ENCODE data around the gene CEP85L. TPM values are rescaled to one million over a fixed set of nuclear protein-coding genes. Genes with fewer than 3 reads are reported as not detected.

The CEP85L gene
- total RNA-seq, 1 experiment from 2014 or later: 5.8 TPM

DNA sequence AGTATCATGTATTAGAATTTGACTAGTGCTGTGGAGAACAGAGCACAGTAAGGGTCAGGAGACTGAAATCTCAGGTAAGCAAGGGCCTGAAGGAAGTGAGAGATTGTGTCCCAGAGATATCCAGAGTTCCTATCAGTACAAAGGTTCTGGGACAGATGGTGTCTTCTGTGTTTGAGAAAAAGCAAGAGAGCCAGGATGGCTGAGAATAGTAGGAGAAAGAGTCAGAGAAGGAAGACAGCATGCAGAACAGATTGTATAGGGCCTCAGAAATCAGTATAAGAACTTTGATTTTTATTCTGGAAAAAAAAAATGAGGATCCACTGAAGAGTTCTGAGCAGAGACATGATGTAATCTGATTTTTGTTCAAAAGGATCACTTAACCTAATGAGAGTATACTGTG is 178.1 kb downstream of the CEP85L start:
- Mint-ChIP-seq H3K27me3 (ENCODE audit: unreplicated experiment) (no peaks in the 10 kb centered on the region), H3K4me3 (ENCODE audit: low read depth, unreplicated experiment) (no peak overlapping the region), H3K27ac (ENCODE audit: unreplicated experiment) (no peak overlapping the region), H3K36me3 (ENCODE audit: insufficient read depth, unreplicated experiment) (no peaks in the 10 kb centered on the region), H3K9me3 (ENCODE audit: low read depth, unreplicated experiment) (no peaks in the 10 kb centered on the region), H3K4me1 (ENCODE audit: low read depth, unreplicated experiment) (no peaks in the 10 kb centered on the region)
- BruUV-seq (replicated peaks): no TSS peak
- CTCF ChIA-PET: no interaction called here
- TF ChIP-seq, protein P1, sequence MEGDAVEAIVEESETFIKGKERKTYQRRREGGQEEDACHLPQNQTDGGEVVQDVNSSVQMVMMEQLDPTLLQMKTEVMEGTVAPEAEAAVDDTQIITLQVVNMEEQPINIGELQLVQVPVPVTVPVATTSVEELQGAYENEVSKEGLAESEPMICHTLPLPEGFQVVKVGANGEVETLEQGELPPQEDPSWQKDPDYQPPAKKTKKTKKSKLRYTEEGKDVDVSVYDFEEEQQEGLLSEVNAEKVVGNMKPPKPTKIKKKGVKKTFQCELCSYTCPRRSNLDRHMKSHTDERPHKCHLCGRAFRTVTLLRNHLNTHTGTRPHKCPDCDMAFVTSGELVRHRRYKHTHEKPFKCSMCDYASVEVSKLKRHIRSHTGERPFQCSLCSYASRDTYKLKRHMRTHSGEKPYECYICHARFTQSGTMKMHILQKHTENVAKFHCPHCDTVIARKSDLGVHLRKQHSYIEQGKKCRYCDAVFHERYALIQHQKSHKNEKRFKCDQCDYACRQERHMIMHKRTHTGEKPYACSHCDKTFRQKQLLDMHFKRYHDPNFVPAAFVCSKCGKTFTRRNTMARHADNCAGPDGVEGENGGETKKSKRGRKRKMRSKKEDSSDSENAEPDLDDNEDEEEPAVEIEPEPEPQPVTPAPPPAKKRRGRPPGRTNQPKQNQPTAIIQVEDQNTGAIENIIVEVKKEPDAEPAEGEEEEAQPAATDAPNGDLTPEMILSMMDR (IDR thresholded peaks at IDR 0.05; ENCODE audit: unreplicated experiment): no peak
- intact Hi-C loops (cut with micrococcal nuclease; ENCODE audit: unreplicated experiment): no loop called here
- no peak for DNase-seq

DNA sequence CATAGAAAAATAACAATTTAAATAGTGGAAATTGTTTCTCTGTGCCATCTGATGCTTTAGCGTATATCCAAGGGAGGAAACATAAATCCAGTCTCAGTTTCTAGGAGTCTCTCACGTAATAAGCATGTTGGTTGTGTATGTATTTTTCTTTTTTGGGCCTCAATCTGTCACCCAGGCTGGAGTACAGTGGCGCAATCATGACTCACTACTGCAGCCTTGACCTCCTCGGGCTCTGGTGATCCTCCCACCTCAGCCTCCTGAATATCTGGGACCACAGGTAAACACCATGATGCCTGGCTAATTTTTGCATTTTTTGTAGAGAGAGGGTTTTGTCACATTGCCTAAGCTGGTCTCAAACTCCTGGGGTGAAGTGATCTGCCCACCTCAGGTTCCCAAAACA is 181.9 kb downstream of the CEP85L start:
- CTCF ChIA-PET: no interaction called here
- DNase-seq: no peak

DNA sequence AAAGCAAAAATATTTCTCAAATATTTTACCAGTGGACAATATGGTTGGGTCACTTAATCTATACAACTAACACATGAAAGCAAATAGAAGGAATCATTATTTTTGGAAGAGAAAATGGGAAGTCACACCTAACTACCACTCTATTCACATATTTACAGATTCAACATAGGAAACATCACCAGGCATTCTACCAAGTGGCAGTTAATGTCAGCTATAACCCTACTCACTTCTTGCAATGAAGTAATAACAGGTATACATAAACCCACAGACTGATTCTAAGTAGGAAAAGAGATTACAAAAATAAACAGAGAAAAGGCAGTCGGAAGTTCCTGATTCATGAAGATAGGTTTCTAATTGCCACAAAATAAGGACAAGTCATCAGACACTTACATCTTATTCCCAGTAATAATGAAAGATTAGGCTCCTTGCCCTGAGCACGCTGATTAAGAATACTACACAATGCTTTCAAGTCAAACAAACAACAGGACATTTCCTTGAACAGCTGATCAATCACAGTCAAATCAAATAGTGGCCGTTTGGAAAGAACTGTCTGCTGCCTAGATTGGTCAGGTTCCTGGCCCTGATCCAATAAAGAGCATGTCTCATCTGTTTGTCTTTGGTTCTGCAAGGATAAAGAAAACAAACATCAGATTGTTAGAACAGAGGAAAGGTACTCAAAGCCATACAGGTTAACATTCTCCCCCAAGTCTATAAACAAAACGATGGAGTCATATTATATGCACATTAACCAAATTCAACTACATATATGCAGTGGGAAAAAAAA is 182.5 kb downstream of the CEP85L start:
- intact Hi-C loops (cut with micrococcal nuclease; ENCODE audit: unreplicated experiment): no loop called here
- CTCF ChIA-PET: no interaction called here
- Mint-ChIP-seq H3K9me3 (ENCODE audit: low read depth, unreplicated experiment) (no peaks in the 10 kb centered on the region), H3K27ac (ENCODE audit: unreplicated experiment) (no peak overlapping the region), H3K4me1 (ENCODE audit: low read depth, unreplicated experiment) (no peaks in the 10 kb centered on the region), H3K4me3 (ENCODE audit: low read depth, unreplicated experiment) (no peak overlapping the region), H3K36me3 (ENCODE audit: insufficient read depth, unreplicated experiment) (no peaks in the 10 kb centered on the region), H3K27me3 (ENCODE audit: unreplicated experiment) (no peaks in the 10 kb centered on the region)
- TF ChIP-seq, protein P1 (IDR thresholded peaks at IDR 0.05; ENCODE audit: unreplicated experiment): no peak
- BruUV-seq (replicated peaks): no TSS peak
- DNase-seq: no peak

More for the DNA sequence above, 181.9 kb downstream of the CEP85L start:
- no peaks in the 10 kb centered on the region for H3K9me3 Mint-ChIP-seq (ENCODE audit: low read depth, unreplicated experiment)
- H3K27ac Mint-ChIP-seq (ENCODE audit: unreplicated experiment): no peak overlapping the region
- H3K27me3 Mint-ChIP-seq (ENCODE audit: unreplicated experiment): no peaks in the 10 kb centered on the region
- no TSS peak for BruUV-seq (replicated peaks)
- intact Hi-C loops (cut with micrococcal nuclease; ENCODE audit: unreplicated experiment): no loop called here
- TF ChIP-seq, protein P1 (IDR thresholded peaks at IDR 0.05; ENCODE audit: unreplicated experiment): no peak
- no peaks in the 10 kb centered on the region for H3K4me1 Mint-ChIP-seq (ENCODE audit: low read depth, unreplicated experiment)
- H3K4me3 Mint-ChIP-seq (ENCODE audit: low read depth, unreplicated experiment): no peak overlapping the region
- no peaks in the 10 kb centered on the region for H3K36me3 Mint-ChIP-seq (ENCODE audit: insufficient read depth, unreplicated experiment)

DNA sequence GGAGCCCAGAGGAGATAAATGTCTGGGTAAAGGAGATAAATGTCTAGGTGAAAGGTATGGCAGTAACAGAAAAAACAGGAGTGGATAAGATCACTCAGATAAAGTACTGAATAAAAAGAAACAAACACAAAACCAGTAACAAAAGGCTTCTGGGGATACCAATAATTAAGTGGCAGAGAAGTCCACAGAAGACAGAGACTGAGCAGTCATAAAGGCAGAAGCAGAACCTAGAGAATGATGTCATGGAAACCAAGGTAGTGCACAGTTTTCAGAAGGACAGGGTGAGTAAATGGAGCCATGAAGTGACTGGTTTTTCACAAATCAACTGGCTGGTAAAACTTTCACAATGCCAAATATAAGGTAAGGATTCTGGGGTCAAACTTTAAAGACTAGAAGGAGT is 184.2 kb downstream of the CEP85L start:
- TF ChIP-seq, protein P1 (IDR thresholded peaks at IDR 0.05; ENCODE audit: unreplicated experiment): no peak
- no peaks in the 10 kb centered on the region for H3K27me3 Mint-ChIP-seq (ENCODE audit: unreplicated experiment)
- no peaks in the 10 kb centered on the region for H3K4me1 Mint-ChIP-seq (ENCODE audit: low read depth, unreplicated experiment)
- H3K9me3 Mint-ChIP-seq (ENCODE audit: low read depth, unreplicated experiment): no peaks in the 10 kb centered on the region
- BruUV-seq (replicated peaks): no TSS peak
- H3K27ac Mint-ChIP-seq (ENCODE audit: unreplicated experiment): no peak overlapping the region
- intact Hi-C loops (cut with micrococcal nuclease; ENCODE audit: unreplicated experiment): no loop called here
- no peaks in the 10 kb centered on the region for H3K36me3 Mint-ChIP-seq (ENCODE audit: insufficient read depth, unreplicated experiment)
- CTCF ChIA-PET: no interaction called here
- no peak overlapping the region for H3K4me3 Mint-ChIP-seq (ENCODE audit: low read depth, unreplicated experiment)
- DNase-seq: no peak

All from Calu3 (cell line).